Measurements from ENCODE around the gene PASK. TPM values are rescaled to one million over a fixed set of nuclear protein-coding genes. Genes with fewer than 3 reads are reported as not detected.
A peak's percentile ranks its signal among the peaks of the same experiment; 100 is the strongest.
"Not testable (repeated sequence)": the region's sequence is repeated elsewhere in the genome, so short reads cannot be mapped to it uniquely, and the experiment has no call there.

The PASK gene
- total and polyA plus RNA-seq, 12 donors, result 0.72 to 8.9 (median 3.6) TPM

DNA sequence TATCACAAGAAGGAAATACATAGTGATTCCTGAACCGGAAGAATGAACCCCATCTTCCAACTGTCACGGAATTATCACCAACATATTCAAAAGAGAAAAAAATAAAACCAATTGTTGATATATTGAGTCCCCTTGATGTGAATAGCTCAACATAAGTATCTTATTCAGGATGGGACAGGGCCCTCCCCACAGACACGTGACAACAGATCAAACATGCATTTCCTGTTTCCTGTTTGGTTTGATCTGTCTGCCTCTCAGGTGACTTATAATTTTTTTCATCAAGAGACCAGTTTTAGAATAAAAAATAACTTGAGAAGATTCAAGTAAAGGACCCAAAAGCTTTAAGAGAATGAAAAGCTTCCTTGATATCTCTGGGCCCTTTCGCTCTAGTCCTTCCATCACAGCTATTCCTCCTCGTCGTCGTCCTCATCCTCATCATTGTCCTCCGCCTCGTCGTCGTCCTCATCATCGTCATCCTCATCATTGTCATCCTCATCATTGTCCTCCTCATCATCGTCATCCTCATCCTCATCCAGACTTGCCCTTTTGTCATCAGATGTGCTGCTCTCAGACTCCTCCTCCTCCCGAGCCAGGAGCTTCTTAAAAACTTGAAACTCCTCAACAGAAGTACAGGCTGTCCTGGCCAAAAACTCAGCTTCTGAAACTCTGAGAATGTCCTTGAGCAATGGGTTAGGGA, 53.5 kb downstream of the PASK start:
- 87 to 89% (median 89%) methylated on average over 14 of the region's 14 CpGs for WGBS, 4 donors
- DNase-seq, result peak in 2 of 7 donors; percentile 9 to 30
- H3K36me3 ChIP-seq (replicated peaks in 1 of 2), result peaks cover 0 to 77% of the 10 kb centered on the region in 2 donors
- no peaks in the 10 kb centered on the region for H3K9me3 ChIP-seq (replicated peaks in 1 of 3)
- no peak overlapping the region for H3K27ac ChIP-seq
- TF ChIP-seq, protein P1, sequence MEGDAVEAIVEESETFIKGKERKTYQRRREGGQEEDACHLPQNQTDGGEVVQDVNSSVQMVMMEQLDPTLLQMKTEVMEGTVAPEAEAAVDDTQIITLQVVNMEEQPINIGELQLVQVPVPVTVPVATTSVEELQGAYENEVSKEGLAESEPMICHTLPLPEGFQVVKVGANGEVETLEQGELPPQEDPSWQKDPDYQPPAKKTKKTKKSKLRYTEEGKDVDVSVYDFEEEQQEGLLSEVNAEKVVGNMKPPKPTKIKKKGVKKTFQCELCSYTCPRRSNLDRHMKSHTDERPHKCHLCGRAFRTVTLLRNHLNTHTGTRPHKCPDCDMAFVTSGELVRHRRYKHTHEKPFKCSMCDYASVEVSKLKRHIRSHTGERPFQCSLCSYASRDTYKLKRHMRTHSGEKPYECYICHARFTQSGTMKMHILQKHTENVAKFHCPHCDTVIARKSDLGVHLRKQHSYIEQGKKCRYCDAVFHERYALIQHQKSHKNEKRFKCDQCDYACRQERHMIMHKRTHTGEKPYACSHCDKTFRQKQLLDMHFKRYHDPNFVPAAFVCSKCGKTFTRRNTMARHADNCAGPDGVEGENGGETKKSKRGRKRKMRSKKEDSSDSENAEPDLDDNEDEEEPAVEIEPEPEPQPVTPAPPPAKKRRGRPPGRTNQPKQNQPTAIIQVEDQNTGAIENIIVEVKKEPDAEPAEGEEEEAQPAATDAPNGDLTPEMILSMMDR (IDR thresholded peaks at IDR 0.05), result no peak
- TF ChIP-seq POLR2A (IDR thresholded peaks at IDR 0.05), result no peak
- peaks cover 0 to 7% of the 10 kb centered on the region in 2 donors for H3K4me1 ChIP-seq (replicated peaks in 1 of 2)
- no peaks in the 10 kb centered on the region for H3K27me3 ChIP-seq
- H3K4me3 ChIP-seq, result no peak overlapping the region
- intact Hi-C loops (cut with DNase I), result no loop called here

DNA sequence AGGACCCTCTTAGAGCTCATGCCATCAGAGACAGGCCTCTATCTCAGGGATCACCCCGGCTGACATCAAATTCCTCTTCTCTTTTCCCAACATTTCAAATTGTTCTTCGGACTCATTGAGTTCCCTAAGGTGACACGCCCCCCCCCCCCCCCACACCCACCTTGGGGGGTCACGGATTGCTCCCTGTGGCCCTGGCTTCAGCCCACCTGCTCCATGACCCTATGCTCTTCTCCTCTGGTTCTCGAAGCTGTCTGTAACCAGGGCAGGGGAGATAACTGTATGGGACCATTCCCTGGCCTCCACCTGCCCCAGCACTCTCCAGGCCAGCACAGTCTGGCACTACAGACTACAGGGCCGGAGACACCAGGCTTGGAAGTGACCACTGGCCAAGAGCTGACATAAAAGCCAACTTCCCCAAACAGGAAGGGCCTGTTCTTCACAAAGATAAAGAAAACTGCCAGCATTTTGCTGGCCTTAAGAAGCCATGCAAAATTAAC, 54.3 kb downstream of the PASK start:
- peak in 2 of 7 donors; percentile 3 to 45 for DNase-seq
- Histone ChIP-seq H3K36me3 (replicated peaks in 1 of 2) (peaks cover 0 to 80% of the 10 kb centered on the region in 2 donors), H3K27ac (no peak overlapping the region), H3K27me3 (no peaks in the 10 kb centered on the region), H3K9me3 (replicated peaks in 1 of 3) (no peaks in the 10 kb centered on the region), H3K4me3 (no peak overlapping the region), H3K4me1 (replicated peaks in 1 of 2) (no peaks in the 10 kb centered on the region)
- no peak for TF ChIP-seq POLR2A (IDR thresholded peaks at IDR 0.05)
- TF ChIP-seq, protein P1 (IDR thresholded peaks at IDR 0.05), result no peak
- whole genome bisulfite sequencing, 4 donors, result 81 to 88% (median 84%) methylated on average over 4 to 6 of the region's 6 CpGs
- intact Hi-C loops (cut with DNase I), result no loop called here

DNA sequence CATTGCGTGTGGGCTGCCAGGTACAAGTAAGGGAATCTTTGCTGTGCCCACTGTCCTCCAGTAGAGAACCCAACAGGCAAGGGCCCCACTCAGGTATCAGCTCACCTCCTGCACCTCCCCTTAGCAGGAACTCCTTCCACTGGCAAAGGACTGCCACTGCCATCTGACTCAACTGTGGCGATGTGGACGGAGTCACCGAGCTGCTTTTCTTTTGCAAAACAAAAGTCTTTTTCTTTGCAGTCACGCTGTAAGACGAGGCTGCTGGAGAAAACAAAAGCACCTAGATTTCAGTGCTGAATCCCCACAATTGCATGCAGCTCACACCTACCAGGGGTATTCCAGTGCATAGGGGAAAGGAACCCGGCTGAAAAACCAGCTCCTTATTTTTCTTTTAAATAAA, 55.1 kb downstream of the PASK start:
- no peaks in the 10 kb centered on the region for H3K27me3 ChIP-seq
- no peak overlapping the region for H3K4me3 ChIP-seq
- H3K9me3 ChIP-seq (replicated peaks in 1 of 3), result no peaks in the 10 kb centered on the region
- intact Hi-C loops (cut with DNase I), result no loop called here
- peaks cover 0 to 83% of the 10 kb centered on the region in 2 donors for H3K36me3 ChIP-seq (replicated peaks in 1 of 2)
- whole genome bisulfite sequencing, 4 donors, result 83 to 95% (median 90%) methylated on average over 7 of the region's 7 CpGs
- no peak overlapping the region for H3K27ac ChIP-seq
- H3K4me1 ChIP-seq (replicated peaks in 1 of 2), result no peaks in the 10 kb centered on the region
- TF ChIP-seq POLR2A (IDR thresholded peaks at IDR 0.05), result no peak
- TF ChIP-seq, protein P1 (IDR thresholded peaks at IDR 0.05), result no peak
- DNase-seq, result peak in 2 of 7 donors; percentile 2 to 46

DNA sequence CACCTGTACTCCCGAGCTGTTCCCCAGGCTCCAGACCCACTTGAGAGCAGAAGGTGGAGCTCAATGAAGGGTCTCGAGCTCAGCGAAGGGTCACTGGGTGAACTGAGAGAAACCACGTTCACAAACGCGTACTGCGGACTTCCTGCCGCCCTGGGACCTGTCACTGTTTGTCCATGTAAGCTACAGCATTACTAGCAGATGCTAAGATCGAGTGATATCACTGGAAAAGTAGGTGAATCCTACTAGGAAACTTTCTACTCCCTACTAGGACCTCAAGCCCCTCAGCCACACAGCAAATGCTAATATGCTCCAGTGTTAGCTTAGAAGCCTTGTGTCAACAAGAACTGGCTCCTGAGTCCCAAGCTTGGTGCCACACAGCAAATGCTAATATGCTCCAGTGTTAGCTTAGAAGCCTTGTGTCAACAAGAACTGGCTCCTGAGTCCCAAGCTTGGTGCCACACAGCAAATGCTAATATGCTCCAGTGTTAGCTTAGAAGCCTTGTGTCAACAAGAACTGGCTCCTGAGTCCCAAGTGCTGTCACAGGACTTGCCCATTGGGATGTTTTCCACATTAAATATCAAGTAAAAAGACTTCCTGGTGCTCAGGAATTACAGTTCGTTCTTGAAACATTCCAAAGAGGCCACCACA, 56.0 kb downstream of the PASK start:
- H3K27me3 ChIP-seq; intact Hi-C loops (cut with DNase I); H3K4me1 ChIP-seq (replicated peaks in 1 of 2); H3K9me3 ChIP-seq (replicated peaks in 1 of 3); H3K27ac ChIP-seq; H3K4me3 ChIP-seq: not testable (repeated sequence)
- WGBS, 4 donors, result 83 to 85% (median 84%) methylated on average over 10 of the region's 10 CpGs
- peaks cover 0 to 83% of the 10 kb centered on the region in 2 donors for H3K36me3 ChIP-seq (replicated peaks in 1 of 2)
- peak in 2 of 7 donors; percentile 1 to 45 for DNase-seq
